NCI-H146 treated with DMSO at 0.1 percent for 48 hours (cell line): Measurements from ENCODE around the gene OBP2A.
"Not testable (repeated sequence)": the region's sequence is repeated elsewhere in the genome, so short reads cannot be mapped to it uniquely, and the experiment has no call there.

Experiments
- DNase-seq: peaks from one replicate; lab custom pipeline; 2025; ENCODE audit not compliant: unreplicated experiment; lab: John Stamatoyannopoulos, UW

OBP2A gene

GRCh38 chr9:135509458-135509857, 36.5 kb upstream of the OBP2A start:
- no peak for DNase-seq

- no peak for DNase-seq
Observed at GRCh38 chr9:135512241-135512603, 33.7 kb upstream of the OBP2A start.

- no peak for DNase-seq
Observed at GRCh38 chr9:135512904-135513303, 33.0 kb upstream of the OBP2A start.

GRCh38 chr9:135513351-135513846, 32.5 kb upstream of the OBP2A start:
- DNase-seq: no peak

GRCh38 chr9:135513906-135514305, 32.0 kb upstream of the OBP2A start:
- not testable (repeated sequence) for DNase-seq

- DNase-seq: no peak
Observed at GRCh38 chr9:135514342-135515082, 31.4 kb upstream of the OBP2A start.

- no peak for DNase-seq
Observed at GRCh38 chr9:135515083-135515951, 30.6 kb upstream of the OBP2A start.

- DNase-seq: no peak
Observed at GRCh38 chr9:135516132-135516860, 29.6 kb upstream of the OBP2A start.

- no peak for DNase-seq
Observed at GRCh38 chr9:135517407-135517822, 28.5 kb upstream of the OBP2A start.

GRCh38 chr9:135519179-135519971, 26.6 kb upstream of the OBP2A start:
- no peak for DNase-seq

GRCh38 chr9:135520916-135521607, 24.9 kb upstream of the OBP2A start, which contains the start of gene LCN1:
Gene LCN1, plus strand, starts transcription at chr9:135521440. Its CDS starts 58 bp downstream, at chr9:135521498.
- no peak for DNase-seq

GRCh38 chr9:135521608-135522095, 24.3 kb upstream of the OBP2A start:
- no peak for DNase-seq

GRCh38 chr9:135522137-135522877, 23.6 kb upstream of the OBP2A start:
- DNase-seq: no peak

GRCh38 chr9:135522931-135523330, 23.0 kb upstream of the OBP2A start:
- no peak for DNase-seq

GRCh38 chr9:135523521-135524129, 22.3 kb upstream of the OBP2A start:
- no peak for DNase-seq

GRCh38 chr9:135524130-135524861, 21.6 kb upstream of the OBP2A start:
- no peak for DNase-seq

GRCh38 chr9:135525241-135526088, 20.5 kb upstream of the OBP2A start:
- DNase-seq: no peak
